Lower leg skin (tissue), 4 donors: ENCODE measurements around the gene CALN1. TPM values are rescaled to one million over a fixed set of nuclear protein-coding genes. Genes with fewer than 3 reads are reported as not detected.

Experiments
- DNase-seq, 2 donors: peaks; one replicate each; pipeline ENCODE4 v3.0.0-alpha.2; 2019; ENCODE audit warnings: low spot score in 2 of 2
- H3K4me3 ChIP-seq: fragments of 200-600 bp; sonication (generic); 2 replicates; pipeline ENCODE4 v1.5.1; 2017; ENCODE audit warnings: mild to moderate bottlenecking, low read depth; ENCODE audit not compliant: poor library complexity, severe bottlenecking
- CTCF ChIP-seq, 3 donors: fragments of 450-650 bp; IDR thresholded peaks; one replicate each; pipeline ENCODE4 v1.5.1; 2016; ENCODE audit warnings: antibody characterized with exemption in 3 of 3, mild to moderate bottlenecking in 3 of 3, moderate library complexity in 2 of 3
- POLR2A ChIP-seq, 2 donors: fragments of 450-650 bp; IDR thresholded peaks; one replicate each; pipeline ENCODE4 v1.6.1; 2016 to 2017; ENCODE audit warnings: antibody characterized with exemption in 2 of 2, mild to moderate bottlenecking in 1 of 2, moderate library complexity in 1 of 2
- WGBS, 2 donors: methylation state at CpG; one replicate each; pipeline ENCODE4 v1.1.5; 2018; 5-methylcytosine and 5-hydroxymethylcytosine counted together
- intact Hi-C: fragments of 100-400 bp; cut with DNase I; formaldehyde crosslinking; loops from one replicate; pipeline ENCODE4 v1.15.0; 2023; ENCODE audit warnings: low total_unique reads
- total RNA-seq, 4 donors: library from RNA; depleted of rRNA; stranded (reverse); fragments of >200 nt; gene quantifications; one replicate each; pipeline ENCODE4 v1.1.0, GENCODE V29; 2016

The CALN1 gene
- total RNA-seq, 4 donors from 2014 or later, result 2.3 to 11.2 (median 7.3) TPM

DNA sequence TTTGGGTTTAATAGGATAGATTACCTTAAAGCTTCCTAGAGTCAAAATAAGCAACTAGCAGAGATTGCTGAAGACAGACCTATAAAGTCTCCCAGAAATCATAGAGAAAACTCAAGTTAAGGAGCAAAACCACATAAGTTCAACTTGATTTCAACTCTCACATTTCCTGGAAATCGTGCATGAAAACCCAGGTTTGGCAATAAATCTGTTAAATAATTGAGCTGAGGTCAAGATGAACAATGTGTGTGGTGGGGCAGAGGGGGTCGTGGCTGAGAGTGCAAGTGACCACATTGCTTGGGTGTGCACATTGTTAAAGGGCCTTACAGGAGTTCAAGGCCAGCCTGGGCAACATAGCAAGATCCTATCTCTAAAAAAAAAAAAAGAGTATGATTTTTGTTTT is 643.7 kb downstream of the CALN1 start:
- no peak overlapping the region for H3K4me3 ChIP-seq
- DNase-seq, result no peak
- intact Hi-C loops, result no loop called here
- no peak for TF ChIP-seq CTCF (IDR thresholded peaks at IDR 0.05)
- TF ChIP-seq POLR2A (IDR thresholded peaks at IDR 0.05), result no peak
- WGBS, 2 donors, result 49 to 52% methylated on average over 2 of the region's 2 CpGs

DNA sequence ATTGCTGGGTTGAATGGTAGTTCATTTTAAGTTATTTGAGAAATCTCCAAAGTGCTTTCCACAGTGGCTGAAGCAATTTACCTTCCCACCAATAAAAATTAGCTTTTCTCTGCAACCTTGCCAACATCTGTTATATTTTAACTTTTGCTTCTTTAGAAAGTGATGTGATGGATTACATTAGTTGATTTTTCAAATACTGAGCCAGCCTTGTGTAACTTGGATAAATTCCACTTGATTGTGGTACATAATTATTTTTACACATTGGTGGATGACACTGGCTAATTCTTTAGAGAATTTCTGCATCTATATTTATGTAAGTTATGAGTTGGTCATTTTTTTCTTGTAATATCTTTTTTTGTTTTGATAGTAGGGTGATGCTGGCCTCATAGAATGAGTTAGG is 646.1 kb downstream of the CALN1 start:
- intact Hi-C loops, result no loop called here
- no peak overlapping the region for H3K4me3 ChIP-seq
- TF ChIP-seq CTCF (IDR thresholded peaks at IDR 0.05) (no peak), POLR2A (IDR thresholded peaks at IDR 0.05) (no peak)
- no peak for DNase-seq

DNA sequence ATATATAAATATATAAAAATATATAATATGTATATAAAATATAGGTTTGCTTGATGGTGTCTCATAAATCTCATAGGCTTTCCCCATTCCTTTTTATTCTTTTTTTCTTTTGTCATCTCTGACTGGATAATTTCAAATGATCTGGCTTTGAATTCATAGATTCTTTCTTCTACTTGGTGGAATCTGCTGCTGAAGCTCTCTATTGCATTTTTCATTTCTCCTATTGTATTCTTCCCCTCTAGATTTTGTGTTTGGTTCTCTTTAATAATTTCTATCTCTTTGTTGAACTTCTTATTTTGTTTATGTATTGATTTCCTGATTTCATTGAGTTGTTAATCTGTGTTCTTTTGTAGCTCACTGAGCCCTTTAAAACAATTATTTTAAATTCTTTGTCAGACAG is 650.8 kb downstream of the CALN1 start:
- intact Hi-C loops, result no loop called here
- TF ChIP-seq CTCF (IDR thresholded peaks at IDR 0.05) (no peak), POLR2A (IDR thresholded peaks at IDR 0.05) (no peak)

GRCh38 chr7:71754828-71755227 is 657.3 kb downstream of the CALN1 start:
- no peak for TF ChIP-seq CTCF (IDR thresholded peaks at IDR 0.05)
- no peak for TF ChIP-seq POLR2A (IDR thresholded peaks at IDR 0.05)
- H3K4me3 ChIP-seq, result no peak overlapping the region
- intact Hi-C loops, result loop anchor here (5.0 kb wide), 1 partner anchor 737 kb away; no protein-coding TSS in a partner anchor
- DNase-seq, result no peak
- WGBS, 2 donors, result 87% methylated on average over 4 of the region's 4 CpGs

More for the DNA sequence above, 650.8 kb downstream of the CALN1 start:
- DNase-seq, result no peak
- H3K4me3 ChIP-seq, result no peak overlapping the region

GRCh38 chr7:71753956-71754664 is 658.0 kb downstream of the CALN1 start:
- no peak overlapping the region for H3K4me3 ChIP-seq
- WGBS, 2 donors, result 31 to 41% methylated on average over 9 of the region's 9 CpGs
- no peak for DNase-seq
- TF ChIP-seq POLR2A (IDR thresholded peaks at IDR 0.05) (no peak), CTCF (IDR thresholded peaks at IDR 0.05) (no peak)
- intact Hi-C loops, result loop anchor here (5.0 kb wide), 1 partner anchor 738 kb away; no protein-coding TSS in a partner anchor

DNA sequence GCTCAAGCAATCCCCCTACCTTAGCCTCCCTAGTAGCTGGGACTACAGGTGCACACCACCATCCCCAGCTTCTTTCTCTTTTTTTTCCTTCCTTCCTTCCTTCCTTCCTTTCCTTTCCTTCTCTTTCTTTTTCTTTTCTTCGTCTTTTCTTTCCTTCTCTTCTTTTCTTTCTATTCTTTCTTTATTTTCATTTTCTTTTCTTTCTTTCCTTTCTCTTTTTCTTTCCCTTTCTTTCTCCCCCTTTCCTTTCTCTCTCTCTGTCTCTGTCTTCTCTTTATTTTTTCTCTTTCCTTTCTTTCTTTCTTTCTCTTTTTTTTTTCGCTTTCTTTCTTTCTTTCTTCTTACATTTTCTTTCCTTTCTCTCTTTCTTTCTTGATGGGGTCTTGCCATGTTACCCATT is 658.9 kb downstream of the CALN1 start:
- H3K4me3 ChIP-seq, result no peak overlapping the region
- WGBS, 2 donors, result 93 to 100% methylated on average over 2 of the region's 2 CpGs
- no peak for DNase-seq
- intact Hi-C loops, result loop anchor here (5.0 kb wide), 1 partner anchor 739 kb away; no protein-coding TSS in a partner anchor
- TF ChIP-seq POLR2A (IDR thresholded peaks at IDR 0.05) (no peak), CTCF (IDR thresholded peaks at IDR 0.05) (no peak)
